ENCODE data around the gene PACC1.
A peak's percentile ranks its signal among the peaks of the same experiment; 100 is the strongest.

PACC1 gene

GRCh38 chr1:212437179-212437798 lies 22.6 kb upstream of the PACC1 start:
- DNase-seq, result no peak

- no peak for DNase-seq
Observed at GRCh38 chr1:212434992-212435391, 20.3 kb upstream of the PACC1 start.

DNA sequence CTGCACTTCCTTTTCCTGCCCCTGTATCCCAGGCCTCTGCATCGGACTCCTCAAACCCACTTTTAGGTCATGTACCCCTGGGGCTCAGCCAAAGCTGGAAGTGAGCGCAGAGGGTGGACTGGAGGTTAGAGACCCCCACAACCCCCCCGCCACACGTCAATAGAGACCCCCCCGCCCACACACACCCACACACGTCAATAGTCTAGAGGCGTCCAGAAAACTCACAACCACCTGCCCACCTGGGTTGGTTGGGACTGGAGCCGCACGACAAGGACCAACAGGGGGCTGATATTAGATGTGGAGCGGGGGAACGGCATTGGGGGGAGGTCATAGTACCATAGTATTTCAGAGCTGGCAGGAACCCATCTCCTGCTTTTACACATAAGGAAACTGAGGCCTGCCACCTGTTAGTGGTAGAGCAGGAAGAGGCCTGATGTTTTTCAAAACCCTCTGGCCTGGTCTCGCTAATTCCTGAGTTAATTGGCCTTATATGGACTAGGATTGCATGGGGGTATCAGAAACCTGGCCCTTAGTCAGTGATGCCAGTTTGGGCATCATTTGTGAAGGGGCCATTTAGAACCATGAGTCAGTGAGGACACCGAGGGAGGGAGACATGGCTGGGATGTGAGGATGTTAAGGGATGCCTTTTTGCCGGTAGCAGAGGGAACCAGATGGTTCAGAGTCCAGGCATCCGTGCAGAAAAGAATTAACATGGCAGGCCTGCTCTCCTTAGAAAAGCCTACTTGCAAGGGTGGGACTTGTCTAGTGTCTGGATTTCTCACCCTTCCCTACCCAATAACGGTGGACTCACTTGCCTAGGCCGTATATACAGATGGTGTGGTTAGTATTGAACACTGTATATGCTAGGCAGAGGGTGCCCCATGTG lies 19.1 kb upstream of the PACC1 start:
- no peak for DNase-seq

DNA sequence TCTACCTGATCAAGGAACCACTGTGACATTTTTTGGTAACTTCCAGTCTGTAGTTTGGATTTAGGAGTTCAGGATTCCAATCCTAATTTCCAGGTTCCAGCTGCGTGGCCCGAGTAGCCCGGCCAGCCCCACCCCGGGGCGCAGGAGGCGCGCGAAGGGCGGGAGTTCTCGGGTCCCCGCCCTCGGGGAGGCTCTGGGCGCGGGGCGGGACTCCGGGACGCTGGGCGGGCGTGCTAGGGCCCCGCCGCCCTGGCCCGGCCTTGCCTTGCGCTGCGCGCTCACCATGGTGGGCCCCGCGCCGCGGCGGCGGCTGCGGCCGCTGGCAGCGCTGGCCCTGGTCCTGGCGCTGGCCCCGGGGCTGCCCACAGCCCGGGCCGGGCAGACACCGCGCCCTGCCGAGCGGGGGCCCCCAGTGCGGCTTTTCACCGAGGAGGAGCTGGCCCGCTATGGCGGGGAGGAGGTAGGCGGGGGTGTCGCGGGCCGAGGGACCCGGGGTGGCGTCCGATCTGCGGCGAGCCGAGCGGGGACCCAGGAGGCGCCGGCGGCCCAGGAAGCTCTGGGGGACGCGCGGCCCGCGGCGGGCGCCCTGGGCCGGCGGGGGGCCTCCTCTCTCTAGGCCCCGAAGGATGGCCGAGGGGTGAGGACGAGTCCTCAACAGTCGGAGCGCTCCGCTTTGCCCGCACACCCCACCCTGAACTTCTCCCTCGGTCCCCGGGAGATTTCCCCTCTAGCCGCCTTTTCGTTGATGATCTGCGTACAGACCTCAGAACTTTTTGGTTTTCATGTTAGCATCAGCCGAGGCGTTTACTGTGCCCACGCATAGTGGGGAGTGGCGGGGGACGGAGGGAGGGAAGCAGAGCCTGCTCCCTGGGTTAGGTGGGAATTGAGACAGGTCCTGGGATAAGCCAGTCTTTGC lies 18.2 kb upstream of the PACC1 start, which contains the start of gene NENF:
TSS of gene NENF (plus strand) at position 260 of the 916 bp plus-strand sequence. CDS start at position 284, 24 bp downstream.
- peak; percentile 56 for DNase-seq

- peak; percentile 32 for DNase-seq
Observed at GRCh38 chr1:212432272-212432660, 17.6 kb upstream of the PACC1 start.

GRCh38 chr1:212431644-212432043 lies 17.0 kb upstream of the PACC1 start:
- no peak for DNase-seq

DNA sequence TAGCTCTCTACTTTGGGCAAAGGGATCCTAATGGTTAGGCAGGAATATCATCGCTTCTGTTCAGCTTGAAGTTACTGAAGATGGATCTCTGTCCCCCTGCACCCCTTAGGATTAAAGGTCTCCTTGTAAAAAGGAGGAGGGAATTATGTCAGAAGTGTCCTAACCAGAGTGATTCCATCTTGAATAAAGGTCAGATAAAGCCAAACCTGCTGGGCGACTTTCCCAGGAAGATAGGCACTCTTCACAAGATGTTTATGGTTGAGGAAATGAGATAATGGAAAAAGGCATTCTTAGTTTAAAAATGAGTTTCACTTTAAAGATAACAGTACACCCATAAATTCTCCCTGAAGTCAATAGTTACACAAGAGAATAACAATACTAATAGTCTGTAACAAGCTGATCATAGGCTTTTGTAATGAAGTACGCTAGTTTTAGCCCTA lies 16.3 kb upstream of the PACC1 start:
- DNase-seq, result no peak

- DNase-seq, result no peak
Observed at GRCh38 chr1:212430416-212430815, 15.7 kb upstream of the PACC1 start.

DNA sequence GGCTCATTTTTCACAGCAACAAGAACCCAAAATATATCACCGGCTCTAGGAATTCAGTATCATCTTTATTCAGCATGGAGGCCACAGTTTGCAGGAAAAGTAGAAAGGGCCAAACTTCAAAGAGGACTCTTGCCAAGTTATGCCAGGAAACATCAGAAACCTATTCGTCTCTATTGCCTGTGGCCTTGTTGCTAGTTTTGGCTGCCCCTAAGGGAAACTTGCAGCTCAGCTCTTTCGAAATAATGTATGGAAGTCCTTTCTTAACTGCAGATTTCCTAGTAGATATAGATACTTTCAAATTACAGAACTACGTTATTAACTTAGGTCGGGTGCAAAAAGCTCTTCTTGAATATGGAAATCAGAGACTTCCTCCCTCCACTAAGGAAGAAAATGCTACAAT lies 13.8 kb upstream of the PACC1 start:
- DNase-seq, result no peak

GRCh38 chr1:212423879-212424278 lies 9.2 kb upstream of the PACC1 start:
- no peak for DNase-seq

GRCh38 chr1:212421165-212421564 lies 6.5 kb upstream of the PACC1 start:
- DNase-seq, result no peak

- no peak for DNase-seq
Observed at GRCh38 chr1:212415107-212415841, 588 bp upstream of the PACC1 start.

DNA sequence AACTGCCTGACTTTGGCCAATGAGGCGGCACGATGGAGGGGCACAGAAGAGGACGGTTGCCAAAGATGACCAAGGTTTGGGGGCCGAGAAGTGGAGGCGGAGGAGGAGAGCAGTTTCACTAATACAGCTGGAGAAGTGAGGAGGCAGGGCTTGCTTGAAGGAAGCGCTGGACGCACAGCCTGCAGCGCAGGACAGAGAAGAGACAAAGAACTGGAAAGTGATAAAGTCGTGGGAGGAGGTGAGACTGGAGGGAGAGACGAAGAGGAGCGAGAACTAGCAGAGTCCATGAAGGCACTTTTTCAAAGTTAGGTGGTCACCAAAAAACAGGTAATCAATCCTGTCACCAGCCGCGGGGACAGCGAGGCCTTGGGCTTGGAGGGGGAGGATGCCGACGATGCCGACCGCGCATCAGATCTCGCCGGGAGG lies 771 bp downstream of the PACC1 start:
- no peak for DNase-seq

DNA sequence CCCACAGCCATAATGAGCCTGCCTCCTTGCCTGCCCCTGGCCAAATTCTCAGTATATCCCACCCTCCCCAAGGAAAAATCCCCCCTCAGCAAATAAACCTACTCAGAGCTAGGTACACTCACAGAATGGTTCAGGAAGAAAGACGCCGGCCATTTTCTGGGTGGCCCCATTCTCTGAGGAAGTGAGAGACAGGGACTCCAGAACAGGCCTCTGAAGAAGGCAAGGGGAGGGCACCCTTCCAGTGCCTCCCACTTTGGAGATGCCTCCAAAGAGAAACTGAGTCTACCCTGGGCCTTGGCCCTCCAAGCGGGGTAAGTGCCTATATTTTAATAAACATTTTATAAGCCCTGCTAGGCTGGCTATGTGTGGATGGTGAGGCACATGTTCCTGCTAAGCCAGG lies 2.3 kb downstream of the PACC1 start:
- DNase-seq, result no peak

DNA sequence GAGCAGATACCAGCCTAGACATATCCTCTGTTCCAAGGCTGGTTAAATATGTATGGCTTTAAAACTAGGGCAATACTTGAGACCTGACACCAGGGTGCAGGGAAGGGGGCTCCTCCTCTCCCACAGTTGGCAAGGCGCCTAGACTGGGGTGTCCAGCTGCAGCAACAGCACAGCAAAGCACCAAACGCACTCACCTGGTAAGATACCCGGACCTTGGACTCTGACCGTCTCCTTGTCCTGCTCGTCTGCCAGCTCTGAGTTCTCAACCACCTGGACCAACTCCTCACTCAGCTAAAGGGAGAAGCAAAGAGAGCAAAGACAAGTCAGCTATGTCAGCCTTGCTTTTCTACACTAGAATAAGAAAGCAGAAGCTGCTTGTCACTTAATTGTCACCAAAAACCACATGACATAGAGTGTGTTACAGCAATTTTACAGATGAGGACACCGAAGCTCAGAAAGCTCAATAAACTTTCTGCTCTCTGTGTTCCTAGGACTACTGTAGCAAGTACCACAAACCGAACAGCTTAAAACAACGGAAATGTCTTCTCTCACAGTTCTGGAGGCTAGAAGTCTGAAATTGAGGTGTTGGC lies 4.4 kb downstream of the PACC1 start:
- DNase-seq, result no peak

GRCh38 chr1:212402666-212403321 lies 11.9 kb downstream of the PACC1 start:
- no peak for DNase-seq

- DNase-seq, result no peak
Observed at GRCh38 chr1:212401838-212402582, 12.7 kb downstream of the PACC1 start.

- no peak for DNase-seq
Observed at GRCh38 chr1:212401042-212401441, 13.6 kb downstream of the PACC1 start.

DNA sequence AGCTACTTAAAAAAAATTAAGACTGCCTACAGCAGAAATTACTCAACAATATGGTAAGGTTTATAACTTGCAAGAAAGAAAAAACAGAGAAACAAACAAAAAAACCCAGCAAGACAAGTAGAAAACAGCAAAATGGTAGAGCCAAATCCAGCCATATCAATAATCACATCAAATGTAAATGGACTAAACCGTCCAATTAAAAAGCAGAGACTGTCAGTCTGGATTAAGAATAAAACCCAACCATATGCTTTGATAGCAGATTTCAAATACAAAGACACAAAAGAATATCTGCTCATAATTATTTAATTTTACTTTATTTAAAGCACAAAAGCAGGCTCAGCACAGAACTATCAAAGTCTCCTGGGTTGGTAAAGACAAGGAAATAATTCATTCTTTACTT lies 17.5 kb downstream of the PACC1 start:
- DNase-seq, result no peak

- DNase-seq, result no peak
Observed at GRCh38 chr1:212396638-212397037, 18.0 kb downstream of the PACC1 start.
